Right lobe of liver (tissue), 6 donors: ENCODE results near the gene KRI1. TPM values are rescaled to one million over a fixed set of nuclear protein-coding genes. Genes with fewer than 3 reads are reported as not detected.

ENCODE experiments used
- ATAC-seq, 4 donors: fragments of 200-7000 bp; cut with Tn5 transposase; one replicate each; pipeline ENCODE4 v1.9.1; 2020; ENCODE audit warnings: mild to moderate bottlenecking in 4 of 4, moderate library complexity in 4 of 4
- DNase-seq, 3 donors: peaks; one replicate each; pipeline ENCODE4 v3.0.0-alpha.2; 2020
- H3K27ac ChIP-seq, 3 donors: fragments of 200-600 bp; one replicate each; pipeline ENCODE4 v1.8.0; 2022
- H3K27me3 ChIP-seq, 2 donors: fragments of 200-600 bp; one replicate each; pipeline ENCODE4 v1.8.0; 2022
- H3K36me3 ChIP-seq, 4 donors: fragments of 200-600 bp; sonication (generic) in 1 of 4; one replicate each; pipeline versions ENCODE4 v1.5.1 to v1.8.0; 2017 to 2022; ENCODE audit warnings: control low read depth in 1 of 4
- H3K4me1 ChIP-seq, 4 donors: fragments of 200-600 bp; sonication (generic) in 1 of 4; one replicate each; pipeline versions ENCODE4 v1.5.1 to v1.8.0; 2017 to 2022; ENCODE audit warnings: control low read depth in 1 of 4
- H3K4me3 ChIP-seq, 3 donors: fragments of 200-600 bp; one replicate each; pipeline ENCODE4 v1.8.0; 2022
- H3K9me3 ChIP-seq, 4 donors: fragments of 200-600 bp; sonication (generic) in 1 of 4; one replicate each; pipeline versions ENCODE4 v1.5.1 to v1.8.0; 2017 to 2022; ENCODE audit warnings: control low read depth in 1 of 4
- POLR2A ChIP-seq: fragments of 450-650 bp; IDR thresholded peaks from one replicate; pipeline ENCODE4 v1.6.1; 2017; ENCODE audit warnings: antibody characterized with exemption, mild to moderate bottlenecking
- WGBS: methylation state at CpG from one replicate; pipeline ENCODE4 v1.1.6; 2018; ENCODE audit warnings: low coverage, low lambda C conversion rate; ENCODE audit not compliant: insufficient coverage; ENCODE audit errors: missing lambda C conversion rate; 5-methylcytosine and 5-hydroxymethylcytosine counted together
- intact Hi-C, 2 donors: fragments of 100-400 bp; cut with DNase I; formaldehyde crosslinking; loops; one replicate each; pipeline versions ENCODE4 v1.11.2 to v1.14.1; 2022
- total RNA-seq, 6 experiments: library from RNA; depleted of rRNA in 2 of 6; stranded (reverse); fragments of >200 nt in 2 of 6; fragmentation: NEBNext Ultra II Directional in 3 of 6; extraction: Animal tissue kit (Norgen Biotek cat#: 25700) in 3 of 6; gene quantifications; one replicate each; pipeline versions ENCODE4 v1.1.0 to v1.2.4, GENCODE V29; 2016 to 2023
- TF ChIP-seq, protein P1 (sequence below), 4 donors: fragments of 200-600 bp in 3 of 4; fragments of 450-650 bp in 1 of 4; IDR thresholded peaks; one replicate each; pipeline versions ENCODE4 v1.5.1 to v1.8.0; 2016 to 2022; ENCODE audit warnings: antibody characterized with exemption in 4 of 4, mild to moderate bottlenecking in 2 of 4
- donor health status: DM: no; HTN: yes; CAD: no.
- donor health status: DM: no; HTN: no; CAD: no.
- donor health status: DM: no; HTN: no; CAD: no.
- donor health status: DM: no; HTN: yes; CAD: no.
- donor health status: DM: no; HTN: yes; CAD: no.

KRI1 gene
- total RNA-seq, 6 experiments from 2014 or later, result 5.8 to 9.6 (median 8.5) TPM

DNA sequence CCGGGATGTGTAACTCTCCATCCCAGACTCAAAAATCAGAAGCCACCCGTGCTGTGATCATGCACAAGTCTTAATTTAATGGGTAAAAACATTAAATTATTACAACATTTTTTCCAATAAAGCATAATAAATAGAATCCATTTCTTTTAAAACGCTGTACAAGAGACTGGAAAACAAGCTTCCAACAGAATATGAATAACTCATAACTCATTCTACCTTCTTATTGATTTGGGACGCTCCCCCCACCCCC, 523 bp upstream of the KRI1 start:
- no peak for DNase-seq
- Histone ChIP-seq H3K36me3 (peaks cover 0 to 3% (median 0%) of the 10 kb centered on the region in 4 donors), H3K27me3 (no peaks in the 10 kb centered on the region), H3K4me1 (peaks cover 0 to 11% (median 3%) of the 10 kb centered on the region in 4 donors), H3K27ac (peak overlapping the region; percentile 47 to 58 (median 58)), H3K4me3 (peak overlapping the region; percentile 67 to 91 (median 88)), H3K9me3 (no peaks in the 10 kb centered on the region)
- intact Hi-C loops, result no loop called here
- no peak for ATAC-seq
- 3% methylated on average over 4 of the region's 4 CpGs for WGBS
- TF ChIP-seq, protein P1, sequence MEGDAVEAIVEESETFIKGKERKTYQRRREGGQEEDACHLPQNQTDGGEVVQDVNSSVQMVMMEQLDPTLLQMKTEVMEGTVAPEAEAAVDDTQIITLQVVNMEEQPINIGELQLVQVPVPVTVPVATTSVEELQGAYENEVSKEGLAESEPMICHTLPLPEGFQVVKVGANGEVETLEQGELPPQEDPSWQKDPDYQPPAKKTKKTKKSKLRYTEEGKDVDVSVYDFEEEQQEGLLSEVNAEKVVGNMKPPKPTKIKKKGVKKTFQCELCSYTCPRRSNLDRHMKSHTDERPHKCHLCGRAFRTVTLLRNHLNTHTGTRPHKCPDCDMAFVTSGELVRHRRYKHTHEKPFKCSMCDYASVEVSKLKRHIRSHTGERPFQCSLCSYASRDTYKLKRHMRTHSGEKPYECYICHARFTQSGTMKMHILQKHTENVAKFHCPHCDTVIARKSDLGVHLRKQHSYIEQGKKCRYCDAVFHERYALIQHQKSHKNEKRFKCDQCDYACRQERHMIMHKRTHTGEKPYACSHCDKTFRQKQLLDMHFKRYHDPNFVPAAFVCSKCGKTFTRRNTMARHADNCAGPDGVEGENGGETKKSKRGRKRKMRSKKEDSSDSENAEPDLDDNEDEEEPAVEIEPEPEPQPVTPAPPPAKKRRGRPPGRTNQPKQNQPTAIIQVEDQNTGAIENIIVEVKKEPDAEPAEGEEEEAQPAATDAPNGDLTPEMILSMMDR (IDR thresholded peaks at IDR 0.05), result no peak
- no peak for TF ChIP-seq POLR2A

DNA sequence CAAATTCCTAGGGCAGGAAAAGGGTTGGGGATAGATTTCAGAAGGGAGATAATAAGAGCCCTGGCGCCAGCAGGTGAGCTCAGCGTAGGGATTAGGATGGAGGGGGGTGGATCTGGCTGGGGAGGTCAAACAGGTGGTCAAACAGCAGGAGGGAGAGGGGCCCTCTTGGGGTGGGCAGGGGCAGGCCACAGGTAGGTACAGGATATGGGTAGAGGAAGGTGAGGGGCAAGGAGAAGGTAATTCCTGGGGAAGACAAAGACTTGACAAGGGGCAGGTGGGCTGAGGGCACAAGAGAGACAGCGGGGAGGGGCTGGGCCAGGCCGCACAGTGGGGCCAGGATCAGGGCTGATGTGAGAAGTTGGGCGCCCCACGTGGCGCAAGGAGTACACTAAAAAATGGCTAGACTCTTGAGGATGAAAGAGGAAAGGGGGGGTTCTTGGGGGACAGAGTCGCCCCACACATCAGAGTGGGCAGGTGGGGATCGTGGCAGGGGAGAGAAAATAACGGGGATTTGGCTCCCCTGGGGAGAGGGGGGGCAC, 713 bp downstream of the KRI1 start:
- H3K36me3 ChIP-seq, result peaks cover 0 to 10% (median 1%) of the 10 kb centered on the region in 4 donors

DNA sequence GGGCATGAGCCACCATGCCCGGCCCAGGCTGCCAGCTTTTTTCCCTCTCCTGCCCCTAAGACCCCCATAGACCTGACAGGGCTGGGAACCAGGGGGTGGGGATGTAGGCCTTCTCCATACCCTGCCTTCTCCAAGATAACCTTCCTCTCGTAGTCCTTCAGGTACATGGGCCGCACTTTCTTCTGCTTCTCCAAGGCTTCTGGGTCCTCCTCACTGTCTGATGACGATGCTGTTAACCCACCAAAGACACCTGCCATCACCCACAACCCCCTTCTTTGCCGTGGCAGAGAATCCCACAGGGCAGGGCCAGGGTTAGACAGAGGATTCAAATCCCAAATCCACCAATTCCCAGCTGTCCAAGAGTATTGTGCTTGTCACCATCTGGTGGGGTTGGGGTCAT, 3.2 kb downstream of the KRI1 start:
- peaks cover 0 to 21% (median 8%) of the 10 kb centered on the region in 4 donors for H3K36me3 ChIP-seq
- 100% methylated on average over 2 of the region's 5 CpGs for WGBS
- intact Hi-C loops, result no loop called here

More for the DNA sequence above, 713 bp downstream of the KRI1 start:
- Histone ChIP-seq H3K4me3 (peak overlapping the region; percentile 67 to 91 (median 88)), H3K4me1 (peaks cover 0 to 11% (median 3%) of the 10 kb centered on the region in 4 donors), H3K27ac (peak overlapping the region in 2 of 3 donors; percentile 56 to 73), H3K27me3 (no peaks in the 10 kb centered on the region), H3K9me3 (no peaks in the 10 kb centered on the region)
- no peak for TF ChIP-seq POLR2A
- TF ChIP-seq, protein P1 (IDR thresholded peaks at IDR 0.05), result no peak
- 27% methylated on average over 8 of the region's 10 CpGs for WGBS
- intact Hi-C loops, result no loop called here
- DNase-seq, result peak in 1 of 3 donors; percentile 44
- ATAC-seq, result no peak

DNA sequence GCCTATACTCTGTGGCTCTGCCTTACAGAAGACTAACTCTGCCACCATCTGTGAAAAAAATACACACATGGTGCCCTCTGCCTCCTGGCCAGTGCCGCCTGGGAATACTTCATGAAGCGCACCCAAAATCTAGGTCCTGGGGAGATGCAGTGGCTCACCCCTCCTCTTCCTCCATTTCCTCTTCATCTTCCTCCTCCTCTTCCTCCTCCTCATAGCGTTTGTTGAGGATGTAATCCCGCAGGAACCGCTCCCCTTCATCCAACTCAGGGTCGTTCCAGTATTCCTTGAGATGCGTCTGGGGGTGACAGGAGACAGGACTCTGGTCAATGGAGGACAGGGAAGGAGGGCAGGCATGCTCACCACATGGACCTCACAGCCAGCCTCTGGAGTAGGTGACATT, 5.7 kb downstream of the KRI1 start:
- H3K9me3 ChIP-seq, result no peaks in the 10 kb centered on the region
- intact Hi-C loops, result no loop called here
- no peak overlapping the region for H3K4me3 ChIP-seq
- 88% methylated on average over 5 of the region's 7 CpGs for WGBS
- TF ChIP-seq POLR2A, result no peak
- TF ChIP-seq, protein P1 (IDR thresholded peaks at IDR 0.05), result no peak
- H3K27ac ChIP-seq, result no peak overlapping the region
- no peaks in the 10 kb centered on the region for H3K27me3 ChIP-seq
- DNase-seq (no peak), ATAC-seq (no peak)
- H3K4me1 ChIP-seq, result no peaks in the 10 kb centered on the region
- H3K36me3 ChIP-seq, result peaks cover 0 to 42% (median 14%) of the 10 kb centered on the region in 4 donors

More for the DNA sequence above, 3.2 kb downstream of the KRI1 start:
- no peaks in the 10 kb centered on the region for H3K27me3 ChIP-seq
- DNase-seq, result no peak
- no peak overlapping the region for H3K4me3 ChIP-seq
- H3K27ac ChIP-seq, result no peak overlapping the region
- TF ChIP-seq POLR2A, result no peak
- TF ChIP-seq, protein P1 (IDR thresholded peaks at IDR 0.05), result no peak
- ATAC-seq, result no peak
- no peaks in the 10 kb centered on the region for H3K9me3 ChIP-seq
- peaks cover 0 to 6% (median 0%) of the 10 kb centered on the region in 4 donors for H3K4me1 ChIP-seq
